Naive B cell (primary cell): ENCODE results near the gene FAM111B. TPM values are rescaled to one million over a fixed set of nuclear protein-coding genes. Genes with fewer than 3 reads are reported as not detected.

Experiments used
- ATAC-seq, 2 donors: fragments of 150-1000 bp; cut with Tn5 transposase; 2 replicates each; pipeline ENCODE4 v1.10.0; 2021; ENCODE audit warnings: low read depth in 2 of 2, mild to moderate bottlenecking in 2 of 2, moderate library complexity in 2 of 2
- DNase-seq: peaks from one replicate; pipeline ENCODE4 v3.0.0; 2022
- H3K27ac Mint-ChIP-seq, 6 donors: one replicate each; pipeline ENCODE4 v1.8.0; 2020 to 2022; ENCODE audit warnings: mild to moderate bottlenecking in 6 of 6, mixed read lengths in 6 of 6, moderate library complexity in 5 of 6, inconsistent platforms in 2 of 6
- H3K27me3 Mint-ChIP-seq, 3 donors: one replicate each; pipeline ENCODE4 v1.8.0; 2021 to 2022; ENCODE audit warnings: mixed read lengths in 3 of 3, mild to moderate bottlenecking in 1 of 3
- H3K36me3 Mint-ChIP-seq, 2 donors: one replicate each; pipeline ENCODE4 v1.8.0; 2020 to 2022; ENCODE audit warnings: mixed read lengths in 2 of 2, inconsistent platforms in 1 of 2, mild to moderate bottlenecking in 1 of 2
- H3K4me1 Mint-ChIP-seq, 3 donors: one replicate each; pipeline ENCODE4 v1.8.0; 2020 to 2022; ENCODE audit warnings: mixed read lengths in 3 of 3, inconsistent platforms in 1 of 3, mild to moderate bottlenecking in 1 of 3, moderate library complexity in 1 of 3
- H3K4me3 Mint-ChIP-seq, 8 donors: one replicate each; pipeline ENCODE4 v1.8.0; 2020 to 2022; ENCODE audit warnings: mild to moderate bottlenecking in 8 of 8, mixed read lengths in 8 of 8, moderate library complexity in 8 of 8, inconsistent platforms in 2 of 8
- H3K9me3 Mint-ChIP-seq, 7 donors: one replicate each; pipeline ENCODE4 v1.8.0; 2020 to 2022; ENCODE audit warnings: mixed read lengths in 7 of 7, mild to moderate bottlenecking in 5 of 7, inconsistent platforms in 2 of 7, moderate library complexity in 1 of 7
- polyA plus RNA-seq, 6 donors: library from polyadenylated mRNA; unstranded; fragments of 300-500 nt; fragmentation: Illumina TruSeq; gene quantifications; one replicate each; pipeline ENCODE4 v1.2.3, GENCODE V29; 2021; ENCODE audit warnings: low read depth in 6 of 6

Gene FAM111B
- polyA plus RNA-seq, 6 donors from 2014 or later: 9.4 to 69.2 (median 10.4) TPM

GRCh38 chr11:59145534-59145933 is 38.5 kb downstream of the FAM111B start:
- Mint-ChIP-seq H3K4me1 (peaks cover 70 to 78% (median 73%) of the 10 kb centered on the region in 3 donors), H3K9me3 (no peaks in the 10 kb centered on the region), H3K27me3 (no peaks in the 10 kb centered on the region), H3K27ac (peak overlapping the region in 4 of 6 donors; percentile 44 to 95 (median 62)), H3K36me3 (no peaks in the 10 kb centered on the region), H3K4me3 (peak overlapping the region; percentile 93 to 99 (median 98))
- no peak for ATAC-seq
- no peak for DNase-seq

GRCh38 chr11:59151761-59152160 is 44.7 kb downstream of the FAM111B start:
- DNase-seq (no peak), ATAC-seq (no peak)
- Mint-ChIP-seq H3K4me3 (peak overlapping the region in 4 of 8 donors; percentile 5 to 72 (median 39)), H3K27me3 (no peaks in the 10 kb centered on the region), H3K36me3 (no peaks in the 10 kb centered on the region), H3K9me3 (no peaks in the 10 kb centered on the region), H3K4me1 (peaks cover 41 to 42% (median 41%) of the 10 kb centered on the region in 3 donors), H3K27ac (peak overlapping the region; percentile 49 to 95 (median 81))

- DNase-seq (peak; percentile 24), ATAC-seq (peak; percentile 52 to 53)
- no peaks in the 10 kb centered on the region for H3K36me3 Mint-ChIP-seq
- peak overlapping the region in 6 of 8 donors; percentile 16 to 72 (median 66) for H3K4me3 Mint-ChIP-seq
- H3K4me1 Mint-ChIP-seq: peaks cover 40 to 42% (median 42%) of the 10 kb centered on the region in 3 donors
- peak overlapping the region; percentile 30 to 95 (median 84) for H3K27ac Mint-ChIP-seq
- no peaks in the 10 kb centered on the region for H3K9me3 Mint-ChIP-seq
- no peaks in the 10 kb centered on the region for H3K27me3 Mint-ChIP-seq
Measured at GRCh38 chr11:59152312-59152951, 45.4 kb downstream of the FAM111B start.

- H3K9me3 Mint-ChIP-seq: no peaks in the 10 kb centered on the region
- H3K4me3 Mint-ChIP-seq: no peak overlapping the region
- H3K27me3 Mint-ChIP-seq: no peaks in the 10 kb centered on the region
- no peak for DNase-seq
- no peak for ATAC-seq
- peaks cover 32 to 41% (median 37%) of the 10 kb centered on the region in 3 donors for H3K4me1 Mint-ChIP-seq
- no peaks in the 10 kb centered on the region for H3K36me3 Mint-ChIP-seq
- H3K27ac Mint-ChIP-seq: no peak overlapping the region
Measured at GRCh38 chr11:59154610-59155009, 47.6 kb downstream of the FAM111B start.

- H3K4me1 Mint-ChIP-seq: peaks cover 23 to 32% (median 27%) of the 10 kb centered on the region in 3 donors
- H3K27me3 Mint-ChIP-seq: no peaks in the 10 kb centered on the region
- H3K36me3 Mint-ChIP-seq: peaks cover 0 to 7% of the 10 kb centered on the region in 2 donors
- DNase-seq (no peak), ATAC-seq (no peak)
- peak overlapping the region in 3 of 6 donors; percentile 6 to 92 (median 76) for H3K27ac Mint-ChIP-seq
- peak overlapping the region in 4 of 8 donors; percentile 25 to 74 (median 39) for H3K4me3 Mint-ChIP-seq
- no peaks in the 10 kb centered on the region for H3K9me3 Mint-ChIP-seq
Measured at GRCh38 chr11:59157433-59157832, 50.4 kb downstream of the FAM111B start.

GRCh38 chr11:59158206-59159068 is 51.4 kb downstream of the FAM111B start:
- H3K36me3 Mint-ChIP-seq: peaks cover 0 to 7% of the 10 kb centered on the region in 2 donors
- ATAC-seq: peak; percentile 95
- DNase-seq: peak; percentile 68
- peak overlapping the region; percentile 46 to 92 (median 75) for H3K27ac Mint-ChIP-seq
- H3K4me3 Mint-ChIP-seq: peak overlapping the region in 7 of 8 donors; percentile 21 to 74 (median 37)
- H3K27me3 Mint-ChIP-seq: no peaks in the 10 kb centered on the region
- H3K9me3 Mint-ChIP-seq: no peaks in the 10 kb centered on the region
- peaks cover 17 to 27% (median 21%) of the 10 kb centered on the region in 3 donors for H3K4me1 Mint-ChIP-seq

GRCh38 chr11:59164028-59164427 is 57.0 kb downstream of the FAM111B start:
- no peak for ATAC-seq
- H3K36me3 Mint-ChIP-seq: peaks cover 0 to 7% of the 10 kb centered on the region in 2 donors
- DNase-seq: no peak
- H3K4me1 Mint-ChIP-seq: peaks cover 0 to 3% (median 0%) of the 10 kb centered on the region in 3 donors
- no peaks in the 10 kb centered on the region for H3K27me3 Mint-ChIP-seq
- H3K9me3 Mint-ChIP-seq: no peaks in the 10 kb centered on the region
- no peak overlapping the region for H3K27ac Mint-ChIP-seq
- no peak overlapping the region for H3K4me3 Mint-ChIP-seq

GRCh38 chr11:59171508-59172322 is 64.7 kb downstream of the FAM111B start, which contains the start of gene DTX4:
Gene DTX4 (plus strand): TSS chr11:59172132. CDS start chr11:59172596, 464 bp downstream.
- ATAC-seq (peak; percentile 73 to 74), DNase-seq (peak; percentile 86)
- peak within 1 kb of the TSS; percentile 69 to 98 (median 98) for H3K27ac Mint-ChIP-seq
- H3K27me3 Mint-ChIP-seq: no peaks in the 10 kb centered on the region
- peak within 1 kb of the TSS in 7 of 8 donors; percentile 93 to 99 (median 99) for H3K4me3 Mint-ChIP-seq
- H3K9me3 Mint-ChIP-seq: no peaks in the 10 kb centered on the region
- peaks cover 8 to 12% of the 10 kb centered on the region in 2 donors for H3K36me3 Mint-ChIP-seq
- H3K4me1 Mint-ChIP-seq: peaks cover 30 to 39% (median 33%) of the 10 kb centered on the region in 3 donors

GRCh38 chr11:59172345-59173079 is 65.5 kb downstream of the FAM111B start:
- H3K36me3 Mint-ChIP-seq: peaks cover 12 to 16% of the 10 kb centered on the region in 2 donors
- DNase-seq (peak; percentile 78), ATAC-seq (peak; percentile 60 to 65)

GRCh38 chr11:59173080-59173963 is 66.3 kb downstream of the FAM111B start:
- peaks cover 21 to 24% of the 10 kb centered on the region in 2 donors for H3K36me3 Mint-ChIP-seq
- H3K27ac Mint-ChIP-seq: peak overlapping the region; percentile 92 to 98 (median 98)
- peak overlapping the region in 7 of 8 donors; percentile 93 to 99 (median 99) for H3K4me3 Mint-ChIP-seq
- H3K27me3 Mint-ChIP-seq: no peaks in the 10 kb centered on the region
- ATAC-seq (no peak), DNase-seq (no peak)
- H3K4me1 Mint-ChIP-seq: peaks cover 41 to 53% (median 49%) of the 10 kb centered on the region in 3 donors
- H3K9me3 Mint-ChIP-seq: peaks cover 0 to 5% (median 0%) of the 10 kb centered on the region in 7 donors

More at GRCh38 chr11:59172345-59173079, 65.5 kb downstream of the FAM111B start:
- peak overlapping the region; percentile 69 to 98 (median 98) for H3K27ac Mint-ChIP-seq
- no peaks in the 10 kb centered on the region for H3K9me3 Mint-ChIP-seq
- peak overlapping the region in 7 of 8 donors; percentile 93 to 99 (median 99) for H3K4me3 Mint-ChIP-seq
- H3K27me3 Mint-ChIP-seq: no peaks in the 10 kb centered on the region
- peaks cover 37 to 46% (median 40%) of the 10 kb centered on the region in 3 donors for H3K4me1 Mint-ChIP-seq

GRCh38 chr11:59173964-59174663 is 67.1 kb downstream of the FAM111B start:
- no peaks in the 10 kb centered on the region for H3K27me3 Mint-ChIP-seq

More at GRCh38 chr11:59173964-59174663, 67.1 kb downstream of the FAM111B start:
- DNase-seq (no peak), ATAC-seq (no peak)
- Mint-ChIP-seq H3K27ac (peak overlapping the region; percentile 49 to 94 (median 84)), H3K36me3 (peaks cover 26 to 32% of the 10 kb centered on the region in 2 donors), H3K4me3 (peak overlapping the region in 7 of 8 donors; percentile 93 to 99 (median 99)), H3K9me3 (peaks cover 0 to 13% (median 3%) of the 10 kb centered on the region in 7 donors), H3K4me1 (peaks cover 41 to 54% (median 53%) of the 10 kb centered on the region in 3 donors)
